ENCODE measurements around the gene ZNF282.
A peak's percentile ranks its signal among the peaks of the same experiment; 100 is the strongest.

ZNF282 gene

DNA sequence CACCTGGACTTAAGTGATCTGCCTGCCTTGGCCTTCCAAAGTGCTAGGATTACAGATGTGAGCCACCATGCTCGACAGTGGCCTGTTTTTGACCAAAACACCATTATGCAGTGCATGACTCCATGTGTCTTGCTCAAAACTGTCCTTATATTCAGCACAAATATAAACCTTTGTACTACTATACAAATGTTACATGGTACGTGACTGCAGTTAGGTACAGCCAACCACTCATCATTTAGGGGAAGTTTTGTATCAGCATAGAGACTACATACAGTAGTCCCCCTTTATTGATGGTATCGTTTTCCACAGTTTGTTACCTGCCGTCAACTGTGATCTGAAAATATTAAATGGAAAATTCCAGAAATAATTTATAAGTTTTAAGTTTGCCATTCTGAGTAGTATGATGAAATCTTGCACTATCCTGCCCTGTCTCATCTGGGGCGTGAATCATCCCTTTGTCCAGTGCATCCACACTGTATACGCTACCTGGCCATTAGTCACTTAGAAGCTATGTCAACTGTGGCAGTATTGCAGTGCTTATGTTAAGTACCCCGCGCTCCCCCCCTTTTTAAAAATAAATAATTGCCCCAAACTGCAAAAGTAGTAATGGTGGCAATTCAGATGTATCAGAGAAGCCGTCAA, 23.3 kb upstream of the ZNF282 start:
- Histone ChIP-seq H3K9me3 (ENCODE audit: insufficient read depth, low read depth, low read length) (no peaks in the 10 kb centered on the region), H3K27me3 (ENCODE audit: insufficient read depth, low read length) (no peaks in the 10 kb centered on the region), H3K9ac (ENCODE audit: low read depth, low read length) (no peak overlapping the region), H3K4me1 (ENCODE audit: insufficient read depth, low read length) (no peaks in the 10 kb centered on the region), H3K4me3 (ENCODE audit: low read length) (no peak overlapping the region), H3K27ac (ENCODE audit: low read length) (no peak overlapping the region), H3K36me3 (ENCODE audit: insufficient read depth, low read depth, low read length) (peaks cover 93% of the 10 kb centered on the region)

DNA sequence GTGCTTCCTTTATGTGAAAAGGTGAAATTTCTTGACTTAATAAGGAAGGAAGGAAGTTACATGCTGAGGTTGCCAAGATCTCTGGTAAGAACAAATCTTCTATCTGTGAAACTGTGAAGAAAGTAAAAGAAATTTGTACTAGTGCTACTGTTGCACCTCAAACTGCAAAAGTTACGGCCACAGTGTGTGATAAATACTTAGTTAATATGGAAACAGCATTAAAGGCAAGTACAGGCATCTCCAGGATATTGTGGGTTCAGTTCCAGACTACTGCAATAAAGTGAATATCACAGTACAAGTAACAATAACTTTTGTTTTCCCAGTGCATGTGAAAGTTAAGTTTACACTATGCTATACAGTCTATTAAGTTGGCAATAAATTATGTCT, 22.8 kb upstream of the ZNF282 start:
- no peak overlapping the region for H3K27ac ChIP-seq (ENCODE audit: low read length)
- H3K9ac ChIP-seq (ENCODE audit: low read depth, low read length) = no peak overlapping the region
- no peaks in the 10 kb centered on the region for H3K4me1 ChIP-seq (ENCODE audit: insufficient read depth, low read length)
- H3K27me3 ChIP-seq (ENCODE audit: insufficient read depth, low read length) = no peaks in the 10 kb centered on the region
- H3K36me3 ChIP-seq (ENCODE audit: insufficient read depth, low read depth, low read length) = peaks cover 93% of the 10 kb centered on the region
- H3K4me3 ChIP-seq (ENCODE audit: low read length) = no peak overlapping the region
- no peaks in the 10 kb centered on the region for H3K9me3 ChIP-seq (ENCODE audit: insufficient read depth, low read depth, low read length)

DNA sequence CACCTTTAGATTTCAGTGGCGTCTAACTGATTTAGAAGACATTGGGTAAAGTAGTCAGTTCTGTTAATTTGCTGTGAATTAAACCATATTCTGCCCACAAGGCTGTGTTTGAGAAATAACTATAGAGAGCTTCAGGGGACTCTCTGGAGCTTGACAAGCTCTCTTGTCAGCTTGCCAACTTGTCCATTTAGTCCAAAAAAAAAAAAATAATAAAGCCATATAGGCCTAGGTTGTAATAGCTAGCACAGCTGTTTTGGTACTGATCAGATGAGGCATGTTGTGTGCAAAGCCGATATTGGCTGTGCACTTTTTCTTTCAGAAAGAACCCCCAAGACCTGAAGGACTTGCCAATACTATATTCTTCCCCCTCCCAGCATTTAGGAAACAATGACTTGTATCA, 20.2 kb upstream of the ZNF282 start:
- no peak overlapping the region for H3K4me3 ChIP-seq (ENCODE audit: low read length)
- no peak overlapping the region for H3K27ac ChIP-seq (ENCODE audit: low read length)
- peaks cover 93% of the 10 kb centered on the region for H3K36me3 ChIP-seq (ENCODE audit: insufficient read depth, low read depth, low read length)

DNA sequence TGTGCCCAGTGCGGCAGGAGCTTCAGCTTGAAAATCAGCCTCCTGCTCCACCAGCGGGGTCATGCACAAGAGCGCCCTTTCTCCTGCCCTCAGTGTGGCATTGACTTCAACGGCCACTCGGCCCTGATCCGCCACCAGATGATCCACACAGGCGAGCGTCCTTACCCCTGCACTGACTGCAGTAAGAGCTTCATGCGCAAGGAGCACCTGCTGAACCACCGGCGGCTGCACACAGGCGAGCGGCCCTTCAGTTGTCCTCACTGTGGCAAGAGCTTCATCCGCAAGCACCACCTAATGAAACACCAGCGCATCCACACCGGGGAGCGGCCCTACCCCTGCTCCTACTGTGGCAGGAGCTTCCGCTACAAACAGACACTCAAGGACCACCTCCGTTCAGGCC, 16.1 kb upstream of the ZNF282 start:
- no peaks in the 10 kb centered on the region for H3K9me3 ChIP-seq (ENCODE audit: insufficient read depth, low read depth, low read length)
- peaks cover 86% of the 10 kb centered on the region for H3K36me3 ChIP-seq (ENCODE audit: insufficient read depth, low read depth, low read length)
- H3K9ac ChIP-seq (ENCODE audit: low read depth, low read length) = no peak overlapping the region

More for the DNA sequence above, 20.2 kb upstream of the ZNF282 start:
- Histone ChIP-seq H3K4me1 (ENCODE audit: insufficient read depth, low read length) (no peaks in the 10 kb centered on the region), H3K9ac (ENCODE audit: low read depth, low read length) (no peak overlapping the region), H3K9me3 (ENCODE audit: insufficient read depth, low read depth, low read length) (no peaks in the 10 kb centered on the region), H3K27me3 (ENCODE audit: insufficient read depth, low read length) (no peaks in the 10 kb centered on the region)

DNA sequence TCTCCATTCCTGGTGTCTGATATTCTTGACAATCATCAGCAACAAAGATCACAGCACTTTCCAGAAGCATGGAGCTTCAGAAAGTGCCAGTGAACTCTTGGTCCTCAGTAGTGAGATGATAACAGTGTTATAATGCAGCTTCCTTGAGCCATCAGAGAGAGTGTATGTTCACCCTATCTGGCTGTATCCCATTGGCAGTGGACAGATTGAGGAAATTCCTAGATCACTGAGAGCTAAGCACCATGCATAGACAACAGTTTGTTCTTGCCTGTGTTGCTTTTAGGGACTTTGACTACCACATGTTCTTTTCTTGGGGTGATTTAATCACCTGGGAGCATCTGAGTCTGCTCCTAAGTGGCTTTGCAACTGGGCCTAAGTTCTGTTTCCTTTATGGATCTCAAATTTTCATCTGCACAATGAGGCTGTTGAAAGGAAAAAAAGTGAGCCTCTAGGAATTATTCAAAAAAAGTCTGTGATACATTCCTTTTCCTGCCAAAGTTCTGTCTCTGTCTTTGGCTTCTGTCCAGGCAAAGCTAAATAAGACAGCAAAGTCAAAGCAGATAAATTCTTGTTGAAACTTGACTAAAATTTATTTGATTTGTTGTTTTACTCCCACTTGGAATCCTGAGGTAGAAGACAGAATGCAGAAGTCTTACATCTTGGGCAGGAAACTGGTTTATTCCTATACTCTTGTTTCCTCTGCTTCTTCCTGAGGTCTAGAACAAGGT, 14.5 kb upstream of the ZNF282 start:
- Histone ChIP-seq H3K27ac (ENCODE audit: low read length) (no peak overlapping the region), H3K4me3 (ENCODE audit: low read length) (no peak overlapping the region), H3K27me3 (ENCODE audit: insufficient read depth, low read length) (no peaks in the 10 kb centered on the region), H3K9ac (ENCODE audit: low read depth, low read length) (no peak overlapping the region), H3K9me3 (ENCODE audit: insufficient read depth, low read depth, low read length) (no peaks in the 10 kb centered on the region), H3K4me1 (ENCODE audit: insufficient read depth, low read length) (no peaks in the 10 kb centered on the region), H3K36me3 (ENCODE audit: insufficient read depth, low read depth, low read length) (peaks cover 70% of the 10 kb centered on the region)

More for the DNA sequence above, 16.1 kb upstream of the ZNF282 start:
- Histone ChIP-seq H3K4me1 (ENCODE audit: insufficient read depth, low read length) (no peaks in the 10 kb centered on the region), H3K4me3 (ENCODE audit: low read length) (no peak overlapping the region), H3K27me3 (ENCODE audit: insufficient read depth, low read length) (no peaks in the 10 kb centered on the region), H3K27ac (ENCODE audit: low read length) (no peak overlapping the region)

DNA sequence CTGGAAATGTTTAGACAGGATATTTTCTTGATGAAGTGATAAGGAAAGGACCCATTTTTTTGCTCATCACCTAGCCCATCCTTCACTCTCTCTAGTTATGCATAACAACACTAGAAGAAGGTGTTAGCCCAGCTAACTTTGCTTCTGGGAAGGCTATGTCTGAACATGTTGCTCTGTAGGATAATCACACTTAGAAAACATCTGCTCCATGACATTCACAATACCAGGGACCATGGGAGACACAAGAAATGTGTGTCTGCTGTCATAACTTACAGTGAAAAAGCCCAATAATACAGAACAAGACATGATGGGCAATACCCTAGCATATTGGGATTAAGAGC, 13.9 kb upstream of the ZNF282 start:
- Histone ChIP-seq H3K36me3 (ENCODE audit: insufficient read depth, low read depth, low read length) (peaks cover 65% of the 10 kb centered on the region), H3K27me3 (ENCODE audit: insufficient read depth, low read length) (no peaks in the 10 kb centered on the region), H3K9ac (ENCODE audit: low read depth, low read length) (no peak overlapping the region), H3K4me1 (ENCODE audit: insufficient read depth, low read length) (no peaks in the 10 kb centered on the region), H3K9me3 (ENCODE audit: insufficient read depth, low read depth, low read length) (no peaks in the 10 kb centered on the region), H3K4me3 (ENCODE audit: low read length) (no peak overlapping the region), H3K27ac (ENCODE audit: low read length) (no peak overlapping the region)

DNA sequence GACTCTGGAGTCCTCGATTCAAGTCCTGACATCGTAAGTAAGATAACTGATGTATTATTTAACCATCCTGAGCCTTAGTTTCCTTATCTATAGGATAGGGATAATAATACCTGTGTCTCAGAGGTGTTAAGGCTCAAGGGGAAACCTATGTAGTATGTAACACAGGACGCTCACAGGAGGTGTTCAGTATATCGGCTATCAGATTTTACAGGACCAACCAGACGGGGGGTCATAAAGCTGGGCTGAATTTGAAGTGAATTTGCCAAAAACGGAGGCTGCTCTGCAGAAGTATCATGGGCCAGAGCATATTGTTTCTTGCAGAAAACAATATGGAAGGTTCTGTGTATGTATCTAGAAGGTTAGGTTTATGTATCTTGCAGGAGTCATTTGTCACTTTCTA, 11.1 kb upstream of the ZNF282 start:
- Histone ChIP-seq H3K9ac (ENCODE audit: low read depth, low read length) (no peak overlapping the region), H3K36me3 (ENCODE audit: insufficient read depth, low read depth, low read length) (peaks cover 37% of the 10 kb centered on the region), H3K4me3 (ENCODE audit: low read length) (no peak overlapping the region), H3K27me3 (ENCODE audit: insufficient read depth, low read length) (no peaks in the 10 kb centered on the region), H3K4me1 (ENCODE audit: insufficient read depth, low read length) (no peaks in the 10 kb centered on the region), H3K9me3 (ENCODE audit: insufficient read depth, low read depth, low read length) (no peaks in the 10 kb centered on the region), H3K27ac (ENCODE audit: low read length) (no peak overlapping the region)

DNA sequence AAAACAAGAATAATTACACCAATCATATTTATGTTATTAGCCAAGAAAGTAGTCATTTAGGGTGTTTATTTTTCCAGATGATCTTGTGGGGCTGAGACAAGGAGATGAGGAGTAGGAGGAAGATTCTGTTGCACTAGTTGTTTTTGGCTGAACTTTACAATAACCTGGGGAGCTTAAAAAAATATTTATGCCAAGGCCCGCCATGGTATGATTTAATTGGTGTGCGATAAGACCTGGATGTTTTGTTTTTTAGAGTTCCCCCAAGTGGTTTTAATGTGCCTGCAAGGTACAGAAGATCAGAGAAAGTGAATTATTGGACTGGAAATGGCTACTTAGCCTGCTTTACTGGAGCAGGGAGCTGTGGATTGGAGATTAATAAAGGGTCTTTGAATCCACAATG, 7.1 kb upstream of the ZNF282 start:
- Histone ChIP-seq H3K36me3 (ENCODE audit: insufficient read depth, low read depth, low read length) (no peaks in the 10 kb centered on the region), H3K27me3 (ENCODE audit: insufficient read depth, low read length) (no peaks in the 10 kb centered on the region), H3K4me3 (ENCODE audit: low read length) (no peak overlapping the region), H3K4me1 (ENCODE audit: insufficient read depth, low read length) (no peaks in the 10 kb centered on the region), H3K9me3 (ENCODE audit: insufficient read depth, low read depth, low read length) (no peaks in the 10 kb centered on the region), H3K27ac (ENCODE audit: low read length) (no peak overlapping the region), H3K9ac (ENCODE audit: low read depth, low read length) (no peak overlapping the region)

DNA sequence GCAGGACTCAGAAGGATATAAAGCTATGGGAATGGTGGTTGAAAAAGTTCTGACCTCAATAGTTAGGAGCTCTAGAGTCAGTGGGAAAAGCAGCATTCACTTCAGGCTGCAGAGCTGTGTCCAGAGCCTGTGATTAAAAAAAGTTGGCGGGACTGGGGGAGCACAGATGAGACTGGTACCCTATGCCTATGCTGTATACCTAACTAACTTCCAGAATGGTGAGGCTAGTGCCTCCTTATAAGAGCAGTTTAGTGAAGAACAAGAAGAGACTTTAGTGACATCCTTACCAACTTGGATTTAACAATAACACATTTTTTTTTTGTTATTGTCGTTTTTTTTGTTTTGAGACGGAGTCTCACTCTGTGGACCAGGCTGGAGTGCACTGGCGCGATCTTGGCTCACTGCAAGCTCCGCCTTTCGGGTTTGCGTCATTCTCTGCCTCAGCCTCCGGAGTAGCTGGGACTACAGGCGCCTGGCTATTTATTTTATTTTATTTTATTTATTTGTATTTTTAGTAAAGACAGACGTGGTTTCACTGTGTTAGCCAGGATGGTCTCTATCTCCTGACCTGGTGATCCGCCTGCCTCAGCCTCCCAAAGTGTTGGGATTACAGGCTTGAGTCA, 6.6 kb upstream of the ZNF282 start:
- no peaks in the 10 kb centered on the region for H3K4me1 ChIP-seq (ENCODE audit: insufficient read depth, low read length)
- no peak overlapping the region for H3K27ac ChIP-seq (ENCODE audit: low read length)
- no peaks in the 10 kb centered on the region for H3K36me3 ChIP-seq (ENCODE audit: insufficient read depth, low read depth, low read length)
- no peak overlapping the region for H3K9ac ChIP-seq (ENCODE audit: low read depth, low read length)
- H3K27me3 ChIP-seq (ENCODE audit: insufficient read depth, low read length) = no peaks in the 10 kb centered on the region
- no peaks in the 10 kb centered on the region for H3K9me3 ChIP-seq (ENCODE audit: insufficient read depth, low read depth, low read length)
- H3K4me3 ChIP-seq (ENCODE audit: low read length) = no peak overlapping the region

DNA sequence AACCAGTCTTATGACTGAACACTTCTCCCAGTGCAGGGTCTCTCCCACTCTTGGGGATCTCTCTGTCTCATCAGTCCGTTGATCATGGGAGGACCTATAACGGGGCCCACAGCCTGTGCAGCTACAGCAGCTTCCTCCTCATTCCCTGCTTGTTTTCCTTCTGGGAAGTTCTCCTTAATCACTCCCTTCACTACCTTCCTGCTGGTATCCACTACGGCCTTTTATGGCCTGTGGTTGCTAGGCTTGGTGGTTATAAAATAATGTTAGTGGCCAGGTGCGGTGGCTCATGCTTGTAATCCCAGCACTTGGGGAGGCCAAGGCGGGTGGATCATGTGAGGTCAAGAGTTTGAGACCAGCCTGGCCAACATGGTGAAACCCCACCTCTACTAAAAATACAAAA, 3.5 kb upstream of the ZNF282 start:
- Histone ChIP-seq H3K27ac (ENCODE audit: low read length) (no peak overlapping the region), H3K4me3 (ENCODE audit: low read length) (no peak overlapping the region), H3K9me3 (ENCODE audit: insufficient read depth, low read depth, low read length) (no peaks in the 10 kb centered on the region), H3K9ac (ENCODE audit: low read depth, low read length) (no peak overlapping the region), H3K36me3 (ENCODE audit: insufficient read depth, low read depth, low read length) (no peaks in the 10 kb centered on the region), H3K4me1 (ENCODE audit: insufficient read depth, low read length) (no peaks in the 10 kb centered on the region; the same call in 1 of the 2 replicates), H3K27me3 (ENCODE audit: insufficient read depth, low read length) (no peaks in the 10 kb centered on the region)

DNA sequence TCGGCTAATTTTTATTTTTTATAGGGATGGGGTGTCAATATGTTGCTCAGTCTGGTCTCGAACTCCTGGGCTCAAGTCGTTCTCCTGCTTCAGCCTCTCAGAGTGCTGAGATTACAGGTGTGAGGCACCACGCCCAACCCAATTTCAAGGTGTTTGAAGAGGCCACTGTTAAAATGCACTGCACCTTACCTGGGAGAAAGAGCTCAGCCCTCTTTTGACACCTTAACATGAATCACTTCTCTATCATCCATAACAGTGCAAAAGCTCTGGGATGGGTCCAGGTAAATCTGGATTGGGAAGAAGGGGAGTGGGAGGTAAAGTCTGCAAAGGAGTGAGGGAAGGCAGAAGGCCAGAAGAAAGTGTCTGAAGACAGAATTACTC, 557 bp upstream of the ZNF282 start:
- peak overlapping the region; percentile 96; the same call in 1 of the 2 replicates for H3K4me3 ChIP-seq (ENCODE audit: low read length)
- peak overlapping the region; percentile 17; the same call in 1 of the 2 replicates for H3K9ac ChIP-seq (ENCODE audit: low read depth, low read length)
- no peaks in the 10 kb centered on the region for H3K27me3 ChIP-seq (ENCODE audit: insufficient read depth, low read length)
- no peaks in the 10 kb centered on the region for H3K9me3 ChIP-seq (ENCODE audit: insufficient read depth, low read depth, low read length)
- no peak overlapping the region for H3K27ac ChIP-seq (ENCODE audit: low read length)
- peaks cover 21% of the 10 kb centered on the region for H3K36me3 ChIP-seq (ENCODE audit: insufficient read depth, low read depth, low read length)
- no peaks in the 10 kb centered on the region; the same call in 1 of the 2 replicates for H3K4me1 ChIP-seq (ENCODE audit: insufficient read depth, low read length)

DNA sequence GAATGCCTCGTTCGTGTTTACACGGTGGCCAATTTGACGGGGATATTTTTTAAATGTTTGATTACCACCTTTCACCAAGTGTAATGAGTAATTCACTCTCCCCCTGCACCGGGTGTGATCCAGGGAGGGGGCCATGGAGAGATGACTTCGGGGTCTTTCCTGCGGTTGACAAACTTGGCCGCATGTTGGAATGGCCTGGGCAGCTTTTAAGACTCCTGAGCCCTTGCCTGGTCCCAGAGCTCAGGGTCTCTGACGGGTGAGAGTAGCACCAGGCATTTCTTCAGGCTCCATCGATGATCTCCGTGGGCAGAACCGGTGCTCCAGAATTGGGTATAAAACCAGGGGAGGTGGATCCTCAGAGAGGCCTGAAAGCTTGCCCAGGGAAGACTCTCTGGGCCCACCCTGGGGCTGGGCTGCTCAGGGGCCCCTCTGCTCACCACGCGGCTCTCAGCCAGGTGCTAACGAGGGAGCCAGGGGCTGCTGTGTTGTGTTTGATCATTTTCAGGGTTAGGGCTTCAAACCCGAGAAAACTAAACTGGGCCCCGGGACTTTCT, 882 bp downstream of the ZNF282 start:
- Histone ChIP-seq H3K9ac (ENCODE audit: low read depth, low read length) (peak overlapping the region; percentile 92), H3K9me3 (ENCODE audit: insufficient read depth, low read depth, low read length) (no peaks in the 10 kb centered on the region; the same call in 1 of the 2 replicates), H3K27me3 (ENCODE audit: insufficient read depth, low read length) (no peaks in the 10 kb centered on the region), H3K4me3 (ENCODE audit: low read length) (peak overlapping the region; percentile 96), H3K36me3 (ENCODE audit: insufficient read depth, low read depth, low read length) (peaks cover 36% of the 10 kb centered on the region), H3K4me1 (ENCODE audit: insufficient read depth, low read length) (no peaks in the 10 kb centered on the region; the same call in 1 of the 2 replicates), H3K27ac (ENCODE audit: low read length) (no peak overlapping the region)
